ENCODE measurements around the gene RYR3.

- no peak for TF ChIP-seq CTCF (IDR thresholded peaks at IDR 0.05)
- no peak for TF ChIP-seq ZFX (IDR thresholded peaks at IDR 0.05; ENCODE audit: borderline replicate concordance)
Observed at GRCh38 chr15:33524274-33524673, 213.5 kb downstream of the RYR3 start.
